ENCODE data around the gene CLDN6.

- no peak for TF ChIP-seq CTCF (conservative IDR thresholded peaks at IDR 0.05; ENCODE audit: low read depth, low read length)
- no peak for TF ChIP-seq EZH2 (IDR thresholded peaks at IDR 0.05; ENCODE audit: borderline replicate concordance, low read depth, low read length, poor library complexity, severe bottlenecking)
These were observed 37.2 kb upstream of the CLDN6 start for GRCh38 chr16:3054965-3055733.
